ENCODE results near the gene PRRX2.

The PRRX2 gene

GRCh38 chr9:129674229-129674628 lies 8.8 kb downstream of the PRRX2 start:
- in situ Hi-C loops (cut with MboI; ENCODE audit: low sequenced_read_pairs): no loop called here

DNA sequence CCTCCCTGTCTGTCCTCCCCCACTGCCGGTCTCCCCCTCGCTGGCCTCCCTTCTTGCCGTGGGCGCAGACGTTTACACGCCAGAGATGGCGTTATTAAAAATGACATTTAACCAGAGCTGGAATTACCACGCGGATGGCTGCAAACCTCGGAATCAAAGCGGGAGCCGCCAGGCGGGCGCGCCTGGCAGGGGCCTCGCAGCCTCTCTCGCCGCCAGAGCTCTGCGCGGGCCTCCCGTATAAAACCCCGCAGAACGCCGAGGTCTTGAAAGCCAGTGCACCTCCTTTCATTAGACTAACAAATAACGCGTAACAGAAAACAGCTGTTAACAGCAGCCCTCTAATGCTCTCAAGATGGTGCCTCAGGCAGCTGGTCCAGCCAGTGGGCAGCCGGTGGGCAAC lies 10.2 kb downstream of the PRRX2 start:
- in situ Hi-C loops (cut with MboI; ENCODE audit: low sequenced_read_pairs): no loop called here

DNA sequence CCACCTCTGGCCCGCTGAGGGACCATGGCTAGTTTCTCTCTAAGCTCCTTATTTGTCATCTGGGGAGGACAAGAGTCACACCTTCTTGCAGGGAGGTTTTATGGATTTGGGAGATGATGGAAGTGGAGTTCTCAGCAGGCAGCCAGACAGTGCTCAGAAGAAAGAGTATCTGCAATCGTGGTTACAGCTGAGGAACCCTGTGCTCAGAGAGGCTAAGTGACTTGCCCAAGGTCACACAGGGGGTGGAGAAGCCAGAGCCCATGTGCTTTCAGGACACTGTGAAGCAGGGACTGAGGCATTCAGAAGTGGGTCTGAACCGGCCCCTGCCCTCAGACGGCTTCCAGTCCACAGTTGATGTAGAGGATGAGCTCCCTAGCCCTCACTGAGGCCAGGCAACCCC lies 10.8 kb downstream of the PRRX2 start:
- in situ Hi-C loops (cut with MboI; ENCODE audit: low sequenced_read_pairs): no loop called here

DNA sequence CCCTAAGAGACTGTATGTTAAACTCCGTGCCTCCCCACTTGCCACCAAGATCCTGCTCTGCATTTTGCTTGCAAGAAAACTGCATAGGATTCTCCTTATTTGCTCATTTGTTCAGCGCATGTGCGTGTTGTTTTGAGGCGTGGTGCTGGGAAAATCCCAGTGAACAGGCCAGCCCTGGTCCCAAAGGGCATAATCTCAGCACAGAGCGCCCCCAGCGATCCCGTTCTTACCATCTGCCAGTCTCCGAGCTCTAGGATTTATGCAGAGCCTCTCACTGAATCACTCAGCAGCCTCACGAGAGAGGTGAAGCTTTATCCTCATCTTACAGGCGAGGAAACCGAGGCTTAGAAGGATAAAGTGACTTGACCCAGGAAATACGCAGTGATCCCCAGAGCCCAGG lies 11.5 kb downstream of the PRRX2 start:
- in situ Hi-C loops (cut with MboI; ENCODE audit: low sequenced_read_pairs): no loop called here

DNA sequence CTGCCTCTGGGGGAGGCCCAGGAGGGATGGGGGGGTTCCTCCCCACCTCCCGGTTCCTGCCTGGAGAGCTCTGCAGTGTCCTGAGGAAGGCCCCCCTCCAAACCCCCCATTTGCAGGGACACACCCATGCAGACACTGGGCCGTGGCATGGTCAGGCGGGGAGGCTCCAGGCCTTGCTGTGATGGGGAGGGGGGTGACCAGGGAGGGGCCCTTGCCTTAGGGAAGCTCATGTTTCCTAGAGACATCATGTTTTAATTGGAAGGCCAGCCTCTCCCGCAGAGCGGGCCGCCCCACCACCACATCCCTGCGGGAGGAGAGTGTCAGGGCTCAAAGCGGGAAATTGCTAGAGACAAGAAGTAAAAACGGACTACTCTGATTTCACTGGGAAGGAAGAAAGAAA lies 12.0 kb downstream of the PRRX2 start:
- in situ Hi-C loops (cut with MboI; ENCODE audit: low sequenced_read_pairs): no loop called here

DNA sequence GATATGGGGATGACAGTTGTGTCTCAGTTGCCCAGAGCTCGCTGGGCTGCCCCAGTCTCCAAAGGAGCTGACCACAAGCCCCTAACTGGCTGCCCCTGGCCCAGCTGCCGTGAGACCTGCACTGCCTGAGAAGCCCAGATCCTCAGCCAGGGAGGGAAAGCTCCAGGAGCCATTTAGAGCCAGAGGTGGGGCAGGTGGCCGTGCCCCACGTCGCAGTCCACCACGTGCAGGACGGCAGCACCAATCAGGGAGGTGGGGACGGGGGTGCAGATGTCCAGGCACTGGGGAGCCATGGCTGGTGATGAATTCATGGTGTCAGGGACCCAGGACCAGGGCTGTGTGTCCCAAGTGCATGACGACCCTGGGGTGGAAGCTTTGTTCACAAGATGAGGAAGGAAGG lies 13.4 kb downstream of the PRRX2 start:
- in situ Hi-C loops (cut with MboI; ENCODE audit: low sequenced_read_pairs): no loop called here

GRCh38 chr9:129679537-129679936 lies 14.1 kb downstream of the PRRX2 start:
- in situ Hi-C loops (cut with MboI; ENCODE audit: low sequenced_read_pairs): no loop called here

DNA sequence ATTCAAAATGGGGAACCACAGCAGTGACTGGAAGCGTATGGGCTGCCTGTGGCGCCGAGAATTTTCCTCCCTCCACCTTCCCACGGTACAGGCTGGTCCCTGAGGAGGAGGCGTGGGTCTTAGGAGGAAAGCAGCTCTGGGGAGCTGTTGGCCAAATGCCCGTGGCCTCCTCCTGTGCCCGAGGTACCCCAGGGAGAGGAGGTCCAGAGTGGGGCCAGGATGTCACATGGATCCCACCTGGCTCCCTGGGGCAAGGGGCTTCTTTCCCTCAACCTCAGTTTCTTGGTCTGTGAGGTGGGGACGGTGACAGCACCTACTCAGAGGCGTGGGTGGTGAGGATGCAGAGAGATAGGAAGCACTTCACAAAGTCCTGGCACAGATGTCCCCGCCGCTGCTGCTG lies 16.5 kb downstream of the PRRX2 start:
- in situ Hi-C loops (cut with MboI; ENCODE audit: low sequenced_read_pairs): no loop called here

DNA sequence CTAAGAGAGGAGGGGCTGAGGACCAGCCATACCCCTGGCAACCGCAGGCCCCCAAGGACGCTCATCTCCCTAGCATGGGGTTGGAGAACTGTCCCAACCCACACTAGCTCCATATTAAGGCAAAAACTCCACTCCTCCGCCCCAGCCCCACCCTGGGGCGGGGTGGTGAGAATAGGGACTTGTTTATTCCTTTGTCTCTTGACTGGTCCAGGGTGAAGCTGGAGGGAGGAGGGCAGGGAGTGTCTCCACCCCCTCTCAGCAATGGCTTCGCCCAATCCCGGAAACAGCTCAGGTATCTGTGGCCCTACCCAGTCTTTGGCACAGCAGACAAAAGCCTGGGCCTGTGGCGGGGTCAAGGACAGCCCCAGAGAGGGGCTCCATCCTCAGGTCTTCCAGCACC lies 16.9 kb downstream of the PRRX2 start:
- in situ Hi-C loops (cut with MboI; ENCODE audit: low sequenced_read_pairs): no loop called here

- in situ Hi-C loops (cut with MboI; ENCODE audit: low sequenced_read_pairs): no loop called here
These were observed 19.9 kb downstream of the PRRX2 start for GRCh38 chr9:129685220-129685932.

DNA sequence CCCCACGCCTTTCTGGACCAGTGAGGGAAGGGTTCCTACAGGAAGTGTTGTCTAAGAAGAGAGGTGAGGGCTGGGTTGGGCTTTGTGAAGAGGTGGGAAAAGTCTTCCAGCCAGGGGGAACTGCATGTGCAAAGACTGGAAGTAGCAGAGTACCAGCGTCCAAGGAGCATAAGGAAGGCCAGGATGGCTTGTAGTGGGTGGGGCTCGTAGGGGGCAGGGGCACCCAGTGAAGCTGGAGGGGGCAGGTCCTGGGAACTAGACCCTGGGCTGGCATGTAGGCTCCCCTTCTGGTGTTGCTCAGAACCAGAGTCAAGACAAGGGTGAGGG lies 20.4 kb downstream of the PRRX2 start:
- in situ Hi-C loops (cut with MboI; ENCODE audit: low sequenced_read_pairs): no loop called here

DNA sequence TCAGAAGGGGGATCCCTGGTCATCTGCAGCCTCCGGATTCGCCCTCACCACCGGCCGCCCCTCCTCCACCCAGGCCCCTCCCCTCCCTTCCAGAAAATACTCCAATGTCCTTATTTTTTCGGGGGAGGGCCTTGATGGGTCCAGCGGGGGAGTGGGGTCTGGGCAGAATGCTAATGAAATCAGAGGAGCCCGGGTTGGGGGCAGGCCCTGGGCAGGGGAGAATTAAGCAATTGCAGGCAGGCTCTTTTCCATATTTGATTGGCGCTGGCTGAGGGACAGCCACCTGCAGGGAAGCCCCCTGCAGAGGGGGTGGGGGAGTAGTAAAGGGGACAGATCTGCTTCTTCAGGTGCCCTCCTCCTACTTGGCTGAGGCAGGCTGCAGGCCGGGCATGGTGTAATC lies 21.3 kb downstream of the PRRX2 start:
- in situ Hi-C loops (cut with MboI; ENCODE audit: low sequenced_read_pairs): no loop called here

- in situ Hi-C loops (cut with MboI; ENCODE audit: low sequenced_read_pairs): no loop called here
These were observed 21.9 kb downstream of the PRRX2 start for GRCh38 chr9:129687391-129687790.

GRCh38 chr9:129688285-129689043 lies 23.0 kb downstream of the PRRX2 start:
- in situ Hi-C loops (cut with MboI; ENCODE audit: low sequenced_read_pairs): no loop called here

- in situ Hi-C loops (cut with MboI; ENCODE audit: low sequenced_read_pairs): no loop called here
These were observed 27.1 kb downstream of the PRRX2 start for GRCh38 chr9:129692534-129692933.

DNA sequence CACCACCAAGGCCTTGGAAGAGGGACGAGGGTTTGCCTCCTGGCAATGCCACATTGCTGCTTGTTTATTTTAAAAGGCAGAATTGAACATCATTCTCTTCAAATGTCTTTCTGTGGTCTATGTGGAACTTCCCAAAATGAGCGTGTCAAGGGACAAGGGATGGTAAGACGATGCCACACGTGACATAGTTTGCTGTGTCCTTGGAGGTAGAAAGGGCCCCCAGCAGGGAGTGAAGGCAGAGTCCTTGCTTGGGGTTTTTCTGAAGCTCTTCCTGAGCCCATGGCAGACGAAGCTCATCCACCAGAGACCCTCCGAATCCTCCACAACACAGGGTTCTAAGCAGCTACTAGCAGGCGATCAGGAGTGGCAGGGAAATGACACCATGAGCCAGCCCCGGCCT lies 28.3 kb downstream of the PRRX2 start:
- in situ Hi-C loops (cut with MboI; ENCODE audit: low sequenced_read_pairs): no loop called here

DNA sequence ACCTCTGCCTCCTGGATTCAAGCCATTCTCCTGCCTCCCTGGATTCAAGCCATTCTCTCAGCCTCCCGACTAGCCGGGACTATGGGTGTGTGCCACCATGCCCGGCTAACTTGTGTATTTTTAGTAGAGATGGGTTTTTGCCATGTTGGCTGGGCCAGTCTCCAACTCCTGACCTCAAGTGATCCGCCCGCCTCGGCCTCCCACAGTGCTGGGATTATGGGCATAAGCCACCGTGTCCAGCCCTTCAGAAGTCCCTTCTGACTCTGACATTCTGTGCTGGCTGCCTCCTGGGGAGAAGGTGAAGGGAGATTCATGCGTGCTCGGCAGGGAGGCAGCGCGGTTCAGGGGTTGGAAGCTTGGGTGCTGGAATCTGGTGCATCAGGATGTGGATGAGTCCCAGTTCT lies 28.8 kb downstream of the PRRX2 start:
- in situ Hi-C loops (cut with MboI; ENCODE audit: low sequenced_read_pairs): no loop called here

GRCh38 chr9:129695870-129696269 lies 30.4 kb downstream of the PRRX2 start:
- in situ Hi-C loops (cut with MboI; ENCODE audit: low sequenced_read_pairs): no loop called here

GRCh38 chr9:129696944-129697655 lies 31.7 kb downstream of the PRRX2 start:
- in situ Hi-C loops (cut with MboI; ENCODE audit: low sequenced_read_pairs): no loop called here

GRCh38 chr9:129697656-129698253 lies 32.3 kb downstream of the PRRX2 start:
- in situ Hi-C loops (cut with MboI; ENCODE audit: low sequenced_read_pairs): no loop called here

- in situ Hi-C loops (cut with MboI; ENCODE audit: low sequenced_read_pairs): no loop called here
These were observed 32.9 kb downstream of the PRRX2 start for GRCh38 chr9:129698254-129698757.

Data from hTERT RPE-1 (cell line).